Glutamatergic neuron (in vitro differentiated cells): ENCODE results near the gene GPR152. TPM values are rescaled to one million over a fixed set of nuclear protein-coding genes. Genes with fewer than 3 reads are reported as not detected.
A peak's percentile ranks its signal among the peaks of the same experiment; 100 is the strongest.

Source experiments
- DNase-seq: peaks from one replicate; pipeline ENCODE4 v3.0.0; 2022
- H3K27ac Mint-ChIP-seq: one replicate; pipeline ENCODE4 v1.8.0; 2020; ENCODE audit warnings: mild to moderate bottlenecking, mixed read lengths, inconsistent platforms; ENCODE audit not compliant: unreplicated experiment
- H3K27me3 Mint-ChIP-seq: one replicate; pipeline ENCODE4 v1.8.0; 2020; ENCODE audit warnings: mild to moderate bottlenecking, moderate library complexity, mixed read lengths, inconsistent platforms; ENCODE audit not compliant: unreplicated experiment
- H3K36me3 Mint-ChIP-seq: one replicate; pipeline ENCODE4 v1.8.0; 2020; ENCODE audit warnings: mild to moderate bottlenecking, mixed read lengths, inconsistent platforms; ENCODE audit not compliant: unreplicated experiment
- H3K4me1 Mint-ChIP-seq: one replicate; pipeline ENCODE4 v1.8.0; 2020; ENCODE audit warnings: mild to moderate bottlenecking, low read depth, mixed read lengths, inconsistent platforms; ENCODE audit not compliant: unreplicated experiment
- H3K4me3 Mint-ChIP-seq: one replicate; pipeline ENCODE4 v1.8.0; 2020; ENCODE audit warnings: mild to moderate bottlenecking, mixed read lengths, inconsistent platforms; ENCODE audit not compliant: unreplicated experiment
- H3K9me3 Mint-ChIP-seq: one replicate; pipeline ENCODE4 v1.8.0; 2020; ENCODE audit warnings: mild to moderate bottlenecking, moderate library complexity, mixed read lengths, inconsistent platforms; ENCODE audit not compliant: unreplicated experiment
- CTCF ChIP-seq: fragments of 200-600 bp; sonication (generic); IDR thresholded peaks from one replicate; pipeline ENCODE4 v1.5.0; 2021; ENCODE audit not compliant: partially characterized antibody, unreplicated experiment
- total RNA-seq: library from RNA; stranded (reverse); fragmentation: NEBNext Ultra II Directional; extraction: Animal tissue kit (Norgen Biotek cat#: 25700); gene quantifications from one replicate; pipeline ENCODE4 v1.2.1, GENCODE V29; 2021; ENCODE audit not compliant: unreplicated experiment

Gene GPR152
- total RNA-seq, 1 donor from 2014 or later, result not detected

- Mint-ChIP-seq H3K4me3 (no peak overlapping the region), H3K27ac (no peak overlapping the region), H3K36me3 (no peaks in the 10 kb centered on the region), H3K27me3 (peaks cover 9% of the 10 kb centered on the region), H3K4me1 (peaks cover 6% of the 10 kb centered on the region), H3K9me3 (peaks cover 5% of the 10 kb centered on the region)
- no peak for TF ChIP-seq CTCF
- DNase-seq, result peak; percentile 11
These were observed 19.7 kb downstream of the GPR152 start for GRCh38 chr11:67432655-67433349.

- Mint-ChIP-seq H3K4me1 (peaks cover 3% of the 10 kb centered on the region), H3K36me3 (no peaks in the 10 kb centered on the region), H3K27me3 (peaks cover 9% of the 10 kb centered on the region), H3K27ac (peak overlapping the region; percentile 59), H3K9me3 (peaks cover 4% of the 10 kb centered on the region), H3K4me3 (no peak overlapping the region)
- no peak for TF ChIP-seq CTCF
- no peak for DNase-seq
These were observed 20.9 kb downstream of the GPR152 start for GRCh38 chr11:67431346-67432249.

- H3K9me3 Mint-ChIP-seq, result peaks cover 6% of the 10 kb centered on the region
- H3K4me3 Mint-ChIP-seq, result peak overlapping the region; percentile 34
- no peaks in the 10 kb centered on the region for H3K36me3 Mint-ChIP-seq
- no peak for TF ChIP-seq CTCF
- no peak for DNase-seq
- no peaks in the 10 kb centered on the region for H3K4me1 Mint-ChIP-seq
- H3K27ac Mint-ChIP-seq, result no peak overlapping the region
- H3K27me3 Mint-ChIP-seq, result peaks cover 2% of the 10 kb centered on the region
These were observed 22.8 kb downstream of the GPR152 start for GRCh38 chr11:67429722-67430121.

- Mint-ChIP-seq H3K36me3 (no peaks in the 10 kb centered on the region), H3K9me3 (peaks cover 6% of the 10 kb centered on the region), H3K4me3 (peak overlapping the region; percentile 99), H3K27ac (peak overlapping the region; percentile 94), H3K4me1 (no peaks in the 10 kb centered on the region), H3K27me3 (peaks cover 2% of the 10 kb centered on the region)
- DNase-seq, result peak; percentile 4
- TF ChIP-seq CTCF, result no peak
These were observed 23.4 kb downstream of the GPR152 start for GRCh38 chr11:67429038-67429668.
